ENCODE results near the gene KRT82.

The KRT82 gene

DNA sequence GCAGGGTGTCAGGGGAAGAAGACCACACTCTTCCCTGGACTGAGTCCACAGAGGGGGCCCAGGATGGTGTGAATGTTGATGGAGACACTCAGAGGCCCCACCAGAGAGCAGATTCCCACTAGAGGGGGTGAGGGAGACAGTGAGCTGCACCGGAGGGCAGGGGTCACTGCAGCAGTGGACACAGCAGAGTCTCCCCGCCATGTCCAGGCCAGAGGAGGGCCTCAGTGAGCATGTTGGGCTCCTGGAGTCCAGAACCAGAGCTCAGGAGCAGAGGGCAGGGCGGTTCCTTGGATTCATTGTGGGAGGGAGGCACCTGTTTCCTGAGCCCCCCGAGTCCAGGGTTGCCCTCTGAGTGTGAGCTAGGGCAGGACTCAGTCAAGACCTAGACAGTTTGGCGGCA is 1.8 kb upstream of the KRT82 start:
- no peak for DNase-seq

DNA sequence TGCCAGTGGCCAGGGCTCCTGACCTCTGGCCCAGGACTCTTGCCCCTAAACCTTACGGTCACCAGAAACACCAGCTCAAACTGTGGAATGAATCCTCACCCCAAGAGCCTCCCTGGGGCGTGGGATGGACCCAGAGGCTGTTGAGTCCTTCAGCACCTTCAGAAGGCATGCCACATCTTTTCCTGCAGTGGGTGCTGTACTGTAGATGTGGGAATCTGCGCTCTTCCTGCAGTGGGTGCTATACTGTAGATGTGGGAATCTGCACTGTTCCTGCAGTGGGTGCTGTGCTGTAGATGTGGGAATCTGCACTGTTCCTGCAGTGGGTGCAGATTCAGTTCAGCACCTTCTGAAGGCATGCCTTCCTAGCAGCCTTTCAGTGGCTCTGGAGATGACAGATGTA is 1.2 kb downstream of the KRT82 start:
- no peak for DNase-seq

DNA sequence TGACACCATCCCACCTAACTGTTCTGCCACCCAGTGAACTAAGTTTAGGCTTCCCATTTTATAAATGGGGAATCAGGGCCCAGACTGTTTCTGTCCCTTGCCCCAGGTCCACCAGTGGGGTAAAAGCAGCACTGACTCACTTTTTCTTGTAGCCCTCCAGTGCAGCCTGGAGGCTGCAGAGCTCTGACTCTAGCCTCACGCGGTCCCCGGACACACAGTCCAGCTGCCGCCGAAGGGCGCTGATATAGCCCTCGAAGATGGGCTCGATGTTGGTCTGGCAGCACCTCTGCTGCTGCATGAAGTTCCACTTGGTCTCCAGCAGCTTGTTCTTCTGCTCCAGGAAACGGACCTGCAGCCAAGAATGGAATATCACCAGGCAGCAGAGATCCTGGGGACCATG is 2.6 kb downstream of the KRT82 start:
- DNase-seq, result no peak

DNA sequence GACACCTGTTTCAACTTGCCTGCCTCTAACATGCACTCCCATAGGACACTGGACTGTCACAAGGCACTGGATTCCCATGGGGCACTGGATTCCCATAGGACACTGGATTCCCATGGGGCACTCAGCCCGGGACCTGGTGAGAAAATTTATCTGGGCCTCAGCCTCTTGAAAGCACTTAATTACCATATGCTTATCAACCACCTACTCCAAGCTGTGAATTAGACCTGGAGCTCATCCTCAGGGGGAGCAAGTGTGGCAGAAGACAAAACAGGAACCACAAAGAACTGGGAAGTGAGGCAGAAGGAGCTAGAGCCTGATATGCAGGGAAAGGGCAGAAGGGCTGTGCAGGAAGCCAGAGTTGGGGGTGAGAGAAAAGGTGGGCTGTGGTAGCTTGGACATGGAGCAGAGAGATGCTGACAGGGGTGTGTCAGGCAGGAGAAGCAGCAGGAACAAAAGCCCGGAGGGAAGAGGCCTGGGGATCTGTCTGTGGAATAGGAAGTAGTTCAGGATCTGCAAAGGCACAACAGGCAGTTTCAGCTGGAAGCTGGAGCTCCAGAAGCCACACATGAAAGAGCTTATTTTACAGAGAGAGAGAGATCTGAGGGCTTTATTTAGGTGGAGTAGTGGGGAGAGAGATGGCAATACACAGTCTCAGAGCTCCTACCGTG is 3.1 kb downstream of the KRT82 start:
- DNase-seq, result no peak

DNA sequence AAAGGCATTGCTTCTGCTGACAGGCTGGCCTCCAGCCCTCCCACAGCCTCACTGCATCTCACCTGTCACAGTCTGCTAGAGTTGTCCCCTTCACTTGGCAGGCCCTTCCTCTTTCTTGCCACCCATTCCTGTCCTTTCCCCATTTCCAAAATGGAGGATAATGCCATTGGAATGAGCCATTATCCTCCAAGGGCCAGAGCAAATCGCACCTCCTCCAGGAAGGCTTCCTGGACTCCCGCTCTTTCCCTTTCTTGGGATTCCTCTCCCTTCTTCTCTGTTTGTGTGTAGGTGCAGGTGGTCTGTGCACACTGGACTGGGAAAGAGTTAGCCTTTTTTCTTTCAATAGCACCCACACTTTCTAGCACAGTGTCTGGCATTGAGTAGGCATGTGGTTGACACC is 3.8 kb downstream of the KRT82 start:
- no peak for DNase-seq

DNA sequence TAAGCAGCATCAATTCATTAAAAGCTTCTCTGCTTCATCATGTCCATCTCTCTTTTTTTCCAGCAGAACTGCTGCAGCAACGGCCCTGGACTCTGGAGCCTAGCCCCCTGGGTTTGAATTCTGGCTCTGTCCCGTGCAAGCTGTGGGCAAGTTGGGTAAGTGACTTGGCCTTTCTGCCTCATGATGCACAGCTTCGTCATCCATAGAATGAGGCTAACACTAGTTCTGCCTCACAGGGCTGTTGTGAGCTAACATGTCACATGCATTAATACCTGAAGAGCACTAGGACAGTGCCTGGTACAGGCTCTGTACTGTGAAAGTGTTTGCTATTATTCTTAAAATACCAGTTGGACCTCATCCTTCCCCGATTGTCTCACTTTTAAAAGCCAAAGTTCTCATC is 4.2 kb downstream of the KRT82 start:
- no peak for DNase-seq

DNA sequence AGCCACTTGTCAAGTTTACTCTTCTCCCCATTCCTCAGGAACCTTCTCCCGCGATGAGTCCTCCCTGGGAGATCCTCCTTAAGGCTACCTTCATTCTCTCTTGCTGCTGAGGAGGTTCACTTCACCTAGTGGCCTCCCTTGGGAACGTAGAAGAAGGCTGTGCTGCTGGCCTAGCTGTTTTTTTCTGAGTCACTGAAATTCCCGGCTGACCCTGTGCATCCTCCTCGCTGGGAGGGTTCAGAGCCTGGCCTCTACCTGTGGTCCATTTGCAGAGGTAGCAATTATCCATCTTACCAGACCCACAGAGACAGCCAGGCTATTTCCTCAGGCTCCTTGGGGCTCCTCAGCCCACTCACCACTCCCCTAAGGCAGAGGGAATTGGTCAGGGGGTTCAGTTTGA is 4.6 kb downstream of the KRT82 start:
- DNase-seq, result no peak

DNA sequence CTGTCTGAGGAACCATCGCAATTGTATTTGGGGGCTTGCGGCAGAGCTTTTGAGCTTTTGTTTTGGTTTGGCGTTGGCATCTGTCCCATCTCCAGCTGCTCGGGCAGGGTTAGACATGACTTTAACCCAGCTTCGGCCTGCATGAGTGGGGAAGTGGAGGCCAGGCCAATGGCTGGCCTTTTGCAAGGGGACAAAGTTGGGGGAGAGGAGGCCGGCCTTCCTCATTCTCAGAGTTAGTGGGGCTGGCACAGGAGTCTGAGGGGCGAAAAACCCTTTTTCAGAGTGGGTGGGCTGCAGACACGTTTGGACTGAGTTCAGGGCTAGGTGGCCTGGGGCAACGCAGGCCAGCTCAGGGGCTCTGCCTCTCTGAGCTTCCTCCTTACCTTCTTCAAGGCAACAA is 5.2 kb downstream of the KRT82 start:
- DNase-seq, result no peak

DNA sequence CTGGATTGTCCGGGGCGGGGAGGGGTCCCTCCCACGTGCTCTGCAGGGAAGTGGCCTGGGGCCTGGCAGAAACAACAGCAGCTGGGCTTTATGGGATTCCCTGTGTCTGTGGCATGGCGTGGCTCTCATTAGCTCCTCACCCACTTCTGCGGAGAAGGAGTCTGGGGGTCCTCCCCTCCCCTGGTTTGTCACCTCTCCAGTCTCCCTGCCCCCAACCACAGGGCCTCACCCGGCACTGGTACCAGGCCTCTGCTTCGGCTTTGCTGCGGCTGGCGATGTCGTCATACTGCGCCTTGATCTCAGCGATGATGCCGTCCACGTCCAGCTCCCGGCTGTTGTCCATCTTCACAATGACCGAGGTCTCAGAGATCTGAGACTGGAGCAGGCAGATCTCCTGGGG is 6.4 kb downstream of the KRT82 start:
- no peak for DNase-seq

DNA sequence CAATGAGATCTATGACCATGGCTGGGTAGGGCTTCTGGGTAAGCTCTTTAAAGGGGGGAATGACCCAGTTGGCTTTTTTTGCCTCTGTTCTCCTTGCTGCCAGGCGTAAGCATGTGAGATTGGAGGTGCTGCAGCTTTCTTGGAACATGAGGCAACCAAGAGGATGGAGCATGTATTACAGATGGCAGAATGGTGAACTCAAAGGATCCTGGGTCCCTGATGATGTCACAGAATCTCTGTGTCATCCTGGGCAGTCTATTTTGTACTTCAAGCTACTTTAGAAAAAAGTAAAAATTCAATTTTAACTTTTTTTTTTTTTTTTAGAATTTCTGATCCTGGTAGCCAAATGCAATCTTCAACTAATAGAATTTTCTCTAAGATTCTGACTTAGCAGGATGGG is 8.0 kb downstream of the KRT82 start:
- no peak for DNase-seq

DNA sequence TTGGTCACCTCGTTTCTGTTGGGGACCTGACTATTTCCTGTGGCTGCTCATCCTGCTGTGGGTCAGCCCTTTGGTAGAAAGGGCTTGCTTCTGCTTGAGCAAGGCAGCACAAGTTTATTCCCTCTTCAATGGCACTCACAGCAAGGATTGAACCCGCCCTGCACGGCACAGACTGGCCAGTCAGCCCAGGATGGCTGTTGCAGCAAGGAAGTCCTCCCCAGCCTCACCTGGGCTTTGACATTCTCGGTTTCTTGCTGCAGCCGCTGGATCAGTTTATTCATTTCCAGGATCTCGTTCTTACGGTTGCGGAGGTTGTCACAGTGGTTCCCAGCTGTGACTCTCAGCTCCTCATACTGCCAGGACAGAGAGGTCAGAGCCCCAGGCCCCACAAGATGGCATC is 9.5 kb downstream of the KRT82 start:
- no peak for DNase-seq

DNA sequence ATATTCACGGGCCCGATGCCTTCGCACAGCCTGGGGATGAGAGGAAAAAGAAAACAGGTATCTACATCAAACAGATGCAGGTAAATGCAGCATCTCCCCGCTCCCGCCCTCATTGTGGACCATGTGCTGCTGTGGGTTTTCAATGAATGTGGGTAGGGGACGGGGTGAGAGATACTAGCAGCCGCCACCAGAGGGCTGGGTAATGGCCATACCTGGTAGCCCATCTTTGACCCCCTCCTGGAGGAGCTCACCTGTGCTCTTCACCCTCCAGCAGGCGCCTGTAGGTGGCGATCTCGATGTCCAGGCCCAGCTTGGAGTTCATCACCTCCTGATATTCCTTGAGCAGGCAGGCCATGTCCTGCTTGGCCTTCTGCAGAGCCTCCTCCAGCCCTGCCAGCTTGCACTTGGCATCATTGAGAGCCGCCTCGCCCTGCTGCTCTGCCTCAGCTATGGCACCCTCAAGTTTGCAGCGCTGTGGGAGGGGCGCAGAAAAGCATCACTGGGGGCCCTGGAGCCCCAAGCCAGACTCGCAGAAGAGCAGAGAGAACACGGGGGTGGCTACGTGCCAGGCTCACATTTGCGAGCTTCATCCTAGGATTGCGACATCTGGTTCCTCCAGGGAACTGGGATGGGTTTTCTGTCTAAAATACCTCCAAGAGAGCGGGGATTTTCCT is 10.2 kb downstream of the KRT82 start:
- no peak for DNase-seq

DNA sequence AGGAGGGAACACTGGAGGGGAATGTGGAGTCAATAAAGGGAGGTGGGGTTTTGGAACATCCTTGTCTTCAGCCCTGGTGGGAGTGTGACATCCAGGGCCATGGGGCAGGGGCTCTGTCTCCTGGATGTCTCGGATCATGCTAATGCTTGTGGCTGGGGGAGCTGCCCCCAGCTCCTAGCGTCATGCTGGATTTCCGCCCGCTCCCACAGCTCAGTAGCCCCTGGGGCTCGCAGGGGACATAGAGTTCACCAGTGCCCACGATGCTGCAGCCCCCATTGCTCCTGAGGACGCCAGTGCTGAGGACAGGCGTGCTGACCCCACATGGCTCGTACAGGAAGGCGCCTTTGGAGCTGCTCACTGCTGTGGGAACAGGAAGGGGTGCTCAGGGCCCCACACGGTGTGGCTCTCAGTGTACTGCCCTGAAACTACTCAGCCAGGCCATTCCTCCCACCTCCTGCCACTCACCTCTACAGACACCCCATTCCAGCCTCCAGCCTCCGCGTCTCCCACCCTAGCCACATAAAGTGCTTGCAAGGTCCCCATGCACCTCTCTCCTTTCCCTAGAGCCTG is 11.2 kb downstream of the KRT82 start:
- DNase-seq, result no peak

DNA sequence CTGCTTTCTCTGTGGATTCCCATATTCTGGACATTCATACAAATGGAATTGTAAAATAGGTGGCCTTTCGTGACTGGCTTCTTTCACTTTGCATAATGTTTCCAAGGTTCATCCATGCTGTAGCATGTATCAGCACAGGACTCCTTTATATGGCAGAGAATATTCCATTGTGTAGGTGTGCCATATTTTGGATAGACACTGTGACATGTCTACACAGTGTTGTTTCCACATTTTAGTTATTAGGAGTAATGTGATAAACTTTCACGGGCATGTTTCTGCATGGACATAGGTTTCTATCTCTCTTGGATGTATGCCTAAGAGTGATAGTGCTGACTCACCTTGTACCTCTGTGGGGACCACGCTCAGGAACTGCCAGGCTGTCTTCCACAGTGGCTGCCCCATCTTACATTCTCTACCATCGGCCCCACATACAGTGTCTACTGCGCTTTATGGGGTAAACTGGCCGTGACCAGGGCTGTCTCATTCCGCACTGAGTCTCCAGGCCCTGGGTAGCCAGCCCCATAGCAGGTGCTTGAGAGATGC is 13.6 kb downstream of the KRT82 start:
- no peak for DNase-seq

DNA sequence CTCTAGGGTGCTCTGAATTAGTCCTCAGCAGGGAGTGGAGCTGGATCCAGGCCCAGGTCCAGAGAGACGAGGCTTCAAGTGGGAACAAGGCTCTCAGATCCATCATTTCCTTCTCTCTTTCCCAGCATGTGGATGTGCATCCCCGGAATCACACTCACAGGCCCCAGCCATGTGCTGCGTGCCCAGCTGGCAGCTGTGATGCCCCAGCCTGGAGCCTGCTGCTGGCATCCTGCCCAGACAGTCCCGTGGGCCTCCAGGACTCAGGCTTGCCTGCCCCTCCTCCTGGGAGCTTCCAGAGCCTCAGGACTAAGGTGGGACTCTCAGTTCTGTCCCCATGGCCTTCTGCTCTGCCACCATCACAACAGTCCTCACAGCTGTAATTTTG is 14.5 kb downstream of the KRT82 start:
- peak; percentile 49 for DNase-seq

DNA sequence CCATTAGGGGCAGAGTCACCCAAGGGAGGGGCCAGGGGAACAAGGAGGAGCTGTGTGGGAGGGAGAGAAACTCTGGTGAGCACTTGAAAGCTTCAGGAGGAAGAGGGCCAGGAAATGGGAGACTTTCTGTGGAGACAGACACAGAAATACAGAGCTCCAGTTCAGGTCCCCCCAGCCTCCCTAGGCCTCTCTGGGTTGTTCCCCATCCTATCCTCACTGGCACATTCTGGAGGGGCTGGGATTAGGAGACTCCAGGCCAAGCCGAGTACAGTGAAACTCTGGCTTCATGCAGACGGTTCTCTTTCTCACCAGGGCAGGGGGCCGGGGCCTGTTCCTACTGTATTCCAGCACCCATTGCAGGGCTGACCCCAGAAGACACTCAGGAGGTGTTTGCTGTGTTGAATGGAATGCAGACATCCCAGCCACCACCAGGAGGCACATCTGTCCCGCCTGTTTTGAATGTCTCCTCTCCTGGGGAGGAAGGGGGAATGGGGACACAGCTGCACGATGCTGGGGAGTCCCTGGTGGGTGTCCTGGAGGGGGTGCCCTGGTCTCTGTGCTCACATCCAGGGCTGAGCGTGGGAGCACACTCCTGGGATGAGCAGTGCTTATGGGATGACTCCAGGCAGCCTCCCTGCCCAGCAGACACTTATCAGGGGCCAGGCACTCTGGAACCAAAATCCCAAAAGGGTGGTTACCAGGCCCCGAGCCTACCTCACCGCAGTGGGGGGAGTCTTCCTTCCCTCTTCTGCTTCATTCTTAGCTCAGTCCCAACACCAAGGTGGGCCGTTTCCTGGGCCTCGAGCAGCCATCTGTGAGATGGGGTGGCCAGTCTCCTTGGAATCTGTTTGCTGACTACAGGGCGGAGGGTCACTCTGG is 15.2 kb downstream of the KRT82 start:
- DNase-seq, result no peak

DNA sequence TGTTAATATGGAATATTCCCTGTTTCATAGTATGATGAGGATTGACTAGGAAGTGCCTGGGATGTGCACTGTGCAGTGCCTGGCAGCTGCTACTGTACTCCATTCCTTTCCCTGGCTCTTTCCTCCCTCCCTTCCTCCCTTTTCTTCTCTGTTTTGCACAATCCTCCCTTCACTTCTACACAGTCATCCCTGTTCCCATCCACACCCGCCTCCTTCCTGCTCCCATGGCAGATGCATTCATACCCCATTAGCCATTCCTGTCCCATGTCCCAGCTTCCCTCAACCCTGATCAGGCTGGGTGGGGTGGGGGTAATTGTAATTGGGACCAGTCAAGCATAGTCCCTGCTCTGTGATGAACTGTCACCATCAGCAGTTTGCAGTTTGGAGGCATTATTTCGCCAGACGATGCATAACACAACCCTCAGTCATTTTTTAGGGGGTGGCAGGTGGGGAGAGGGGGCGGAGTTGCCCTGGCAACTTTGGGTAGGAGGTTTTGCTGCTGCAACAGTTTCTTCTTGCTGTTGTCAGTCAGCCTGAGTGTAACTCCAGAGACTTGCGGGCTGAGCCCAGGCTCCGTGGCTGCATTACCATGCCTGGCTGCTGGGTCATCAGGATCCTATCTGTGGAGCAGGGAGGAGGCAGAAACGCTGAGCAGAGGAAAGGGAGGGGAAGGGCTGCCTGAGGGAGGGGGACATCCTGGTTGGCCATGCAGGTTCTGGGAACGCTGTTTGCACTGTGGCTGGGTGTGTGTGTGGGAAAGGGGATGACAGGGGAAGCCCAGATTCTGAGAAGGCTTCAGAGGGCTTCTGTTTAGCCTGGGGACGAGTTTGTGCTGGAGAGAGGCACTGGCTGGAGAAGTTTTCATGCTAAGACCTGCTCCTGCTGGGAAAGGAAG is 16.6 kb downstream of the KRT82 start:
- DNase-seq, result no peak

DNA sequence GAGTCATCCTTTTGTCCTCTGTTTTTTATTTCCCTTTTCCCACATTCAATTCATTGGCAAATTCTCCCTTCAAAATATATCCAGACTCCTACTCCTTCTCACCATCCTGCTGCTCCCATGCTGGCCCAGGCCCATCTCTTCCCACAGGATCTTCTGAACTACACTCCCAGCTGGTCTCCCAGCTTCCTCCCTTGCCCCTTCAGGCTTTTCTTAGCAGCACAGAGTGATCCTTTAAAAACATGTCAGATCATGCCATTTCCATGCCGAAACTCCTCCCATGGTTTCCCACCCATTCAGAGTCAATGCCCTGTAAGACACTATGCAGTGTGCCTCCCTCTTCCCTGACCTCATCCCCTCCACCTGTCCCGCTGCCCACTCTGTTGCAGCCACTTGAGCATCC is 18.3 kb downstream of the KRT82 start:
- no peak for DNase-seq

DNA sequence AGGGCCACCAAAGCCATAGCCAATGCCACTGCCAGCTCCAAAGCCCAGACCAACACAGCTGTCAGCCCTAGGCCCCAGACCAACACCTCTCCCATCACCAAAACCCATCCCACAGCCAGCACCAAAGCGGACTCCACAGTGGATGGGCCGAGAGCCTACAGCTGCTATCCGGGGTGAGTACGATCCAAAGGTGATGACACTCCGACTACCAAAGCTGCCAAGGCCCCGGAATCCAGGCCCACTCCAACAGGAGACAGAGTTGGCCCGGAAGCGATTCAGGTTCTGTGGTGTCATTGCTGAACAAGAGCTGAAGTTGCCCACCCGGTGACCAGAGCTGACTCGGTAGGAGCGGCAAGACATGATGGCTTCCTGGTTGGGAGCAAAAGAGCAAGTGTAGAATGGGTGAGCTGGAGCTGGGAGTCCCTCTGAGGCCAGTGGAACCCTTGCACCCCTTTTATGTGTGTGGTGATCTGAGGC is 20.9 kb downstream of the KRT82 start, which contains the start of gene KRT84:
Gene KRT84, minus strand, starts transcription at position 427 of the 477 bp plus-strand sequence. Its CDS starts 67 bp downstream, at position 360.
- no peak for DNase-seq

DNA sequence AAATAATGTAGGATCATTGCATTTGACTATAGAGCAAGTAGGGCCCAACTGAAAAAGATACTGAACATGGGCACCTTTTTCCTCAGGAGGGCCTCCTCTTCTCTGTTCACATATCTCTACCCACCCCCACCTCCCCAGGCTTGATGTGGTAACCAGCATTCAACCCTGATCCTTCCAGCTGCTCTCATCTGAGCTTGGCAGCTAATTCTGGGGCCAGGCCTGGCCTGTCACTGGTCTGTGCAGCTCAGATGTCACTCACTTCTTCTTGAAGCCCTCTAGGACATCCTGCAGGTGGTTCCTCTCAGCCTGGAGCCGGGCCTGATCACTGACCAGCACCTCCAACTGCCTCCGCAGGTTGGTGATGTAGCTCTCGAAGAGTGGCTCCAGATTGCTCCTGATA is 22.8 kb downstream of the KRT82 start:
- no peak for DNase-seq

DNA sequence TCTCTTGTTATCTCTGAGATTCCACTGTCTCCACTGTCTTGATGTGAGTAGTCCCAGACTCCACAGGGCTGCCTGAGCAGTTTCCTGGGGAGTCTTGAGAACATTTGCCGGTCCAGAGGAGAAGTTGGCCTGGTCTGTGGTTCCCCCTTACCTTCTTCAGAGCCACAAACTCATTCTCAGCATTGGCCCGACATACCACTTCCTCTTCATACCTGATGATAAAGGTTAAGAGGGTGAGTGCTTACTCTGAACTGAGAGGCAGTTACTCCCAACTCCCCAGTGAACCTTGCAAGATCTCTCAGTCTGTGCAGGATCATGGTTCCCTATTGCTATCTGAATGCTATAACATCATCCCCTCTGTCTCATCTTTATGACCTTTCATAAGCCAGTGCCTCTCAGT is 23.3 kb downstream of the KRT82 start:
- no peak for DNase-seq

DNA sequence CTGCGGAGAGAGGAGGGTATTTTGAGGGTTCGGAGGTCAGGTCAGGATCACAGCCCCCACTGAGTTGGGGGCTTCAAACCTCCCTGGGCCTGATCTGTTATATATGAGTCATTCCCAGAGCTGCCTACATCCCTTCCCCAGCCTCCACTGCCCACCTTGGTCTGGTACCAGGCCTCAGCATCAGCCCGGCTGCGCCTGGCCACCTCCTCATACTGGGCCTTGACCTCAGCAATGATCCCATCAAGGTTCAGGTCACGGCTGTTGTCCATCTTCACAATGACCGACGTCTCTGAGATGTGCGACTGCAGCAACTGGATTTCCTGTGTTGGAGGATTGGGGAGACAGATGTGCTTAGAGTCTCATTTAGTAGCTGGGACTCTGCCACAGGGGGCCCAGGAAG is 24.9 kb downstream of the KRT82 start:
- no peak for DNase-seq
